ENCODE measurements around the gene MGLL. TPM values are rescaled to one million over a fixed set of nuclear protein-coding genes. Genes with fewer than 3 reads are reported as not detected.

Gene MGLL
- total RNA-seq, 1 experiment from 2014 or later = 6.8 TPM

DNA sequence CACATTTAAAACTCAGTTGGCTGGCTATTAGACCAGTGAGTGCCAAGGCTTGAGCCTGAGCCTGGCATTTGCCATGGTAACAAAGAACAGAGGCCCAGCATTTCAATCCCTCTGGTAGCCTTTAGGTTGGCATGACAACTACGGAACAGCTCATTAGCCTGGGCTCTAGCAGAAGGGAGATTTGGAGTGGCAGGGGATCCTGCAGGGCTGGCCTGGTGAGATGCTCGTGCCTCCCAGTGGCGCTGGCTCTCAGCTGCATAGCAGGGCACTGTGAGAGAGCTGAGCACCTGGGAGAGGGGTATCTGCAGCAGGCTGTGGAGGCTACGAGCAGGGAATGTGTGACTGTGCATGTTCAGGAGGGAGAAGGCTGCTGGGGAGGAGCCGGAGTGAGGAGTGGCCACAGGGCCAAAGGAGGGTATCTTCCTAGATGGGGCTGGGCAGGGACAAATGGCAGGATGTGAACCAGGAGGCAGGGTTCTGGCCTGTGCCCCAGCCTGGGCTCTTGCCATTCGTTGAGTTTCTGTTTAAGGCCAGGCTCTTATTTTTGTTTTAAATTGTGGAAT, 155.1 kb downstream of the MGLL start (continued):
- TF ChIP-seq JUND (IDR thresholded peaks at IDR 0.05) = no peak
- no peak for TF ChIP-seq TCF7L2 (IDR thresholded peaks at IDR 0.05; ENCODE audit: borderline replicate concordance, extremely low read depth, insufficient read depth, insufficient read length)

DNA sequence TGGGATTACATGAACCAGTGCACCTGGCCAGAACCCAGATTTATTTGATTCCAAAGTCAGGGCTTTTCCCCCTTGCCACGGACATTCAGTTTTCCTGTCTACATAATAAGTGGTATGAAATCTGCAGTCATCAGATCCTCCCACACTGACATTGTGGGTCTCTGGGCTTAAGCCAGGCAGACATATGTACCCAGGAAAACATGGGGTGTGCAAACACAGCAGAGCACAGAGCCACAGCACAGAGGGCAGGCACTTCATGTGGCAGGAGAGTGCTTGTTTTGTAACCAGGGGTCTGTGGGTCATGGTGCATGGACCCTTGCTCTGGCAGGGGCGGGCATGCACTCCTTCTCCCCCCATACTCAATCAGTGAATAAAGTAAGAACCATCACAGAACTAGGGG, 155.6 kb downstream of the MGLL start:
- Histone ChIP-seq H3K79me2 (ENCODE audit: insufficient read depth, low read length) (no peaks in the 10 kb centered on the region), H4K20me1 (ENCODE audit: insufficient read depth) (no peaks in the 10 kb centered on the region), H3K4me1 (ENCODE audit: control insufficient read depth in 1 of 2, insufficient read depth in 2 of 2, low read length in 2 of 2) (peaks cover 0 to 4% of the 10 kb centered on the region in 2 experiments; a peak in 1 of 4 replicates), H3K4me3 (replicated peaks in 1 of 2; ENCODE audit: low read depth in 1 of 2, low read length in 2 of 2) (no peak overlapping the region), H3K27me3 (ENCODE audit: insufficient read depth, low read length) (no peaks in the 10 kb centered on the region), H3K27ac (ENCODE audit: low read depth, low read length) (no peak overlapping the region), H3K4me2 (ENCODE audit: low read length) (no peak overlapping the region), H3K36me3 (ENCODE audit: control insufficient read depth in 1 of 2, insufficient read depth in 2 of 2, low read length in 2 of 2) (no peaks in the 10 kb centered on the region), H3K9ac (ENCODE audit: low read length) (no peak overlapping the region), H3K9me2 (ENCODE audit: insufficient read depth) (no peaks in the 10 kb centered on the region), H3K9me3 (ENCODE audit: control insufficient read depth in 1 of 2, insufficient read depth in 1 of 2, low read depth in 1 of 2, low read length in 2 of 2) (no peaks in the 10 kb centered on the region), H2AFZ (ENCODE audit: low read depth, low read length, poor library complexity, severe bottlenecking) (no peak overlapping the region)
- no peak for DNase-seq (ENCODE audit: low read depth, low spot score)
- ChIA-PET RAD21 (ENCODE audit: low non-redundant PET in 1 of 2, low total read pairs in 2 of 2, uncharacterized antibody in 2 of 2, unreplicated experiment in 2 of 2) (no interaction called here), POLR2A (no interaction called here), CTCF (no interaction called here)
- TF ChIP-seq CBX3 (IDR thresholded peaks at IDR 0.05; ENCODE audit: low read depth) (no peak), FOSL1 (IDR thresholded peaks at IDR 0.05; ENCODE audit: low read depth) (no peak), CEBPB (IDR thresholded peaks at IDR 0.05; ENCODE audit: low read depth) (no peak), EZH2phosphoT487 (IDR thresholded peaks at IDR 0.05; ENCODE audit: borderline replicate concordance) (no peak), POLR2AphosphoS5 (IDR thresholded peaks at IDR 0.05; ENCODE audit: low read depth, low read length) (no peak), SRF (IDR thresholded peaks at IDR 0.05; ENCODE audit: low read depth) (no peak), JUND (IDR thresholded peaks at IDR 0.05) (no peak), EGR1 (IDR thresholded peaks at IDR 0.05; ENCODE audit: low read depth) (no peak), TCF7L2 (IDR thresholded peaks at IDR 0.05; ENCODE audit: borderline replicate concordance, extremely low read depth, insufficient read depth, insufficient read length) (no peak), YY1 (IDR thresholded peaks at IDR 0.05; ENCODE audit: extremely low read depth, insufficient replicate concordance, low read depth, low read length) (no peak), SP1 (IDR thresholded peaks at IDR 0.05; ENCODE audit: low read depth) (no peak), RAD21 (IDR thresholded peaks at IDR 0.05; ENCODE audit: low read depth) (no peak), SIN3A (IDR thresholded peaks at IDR 0.05; ENCODE audit: low read depth) (no peak), ZNF274 (IDR thresholded peaks at IDR 0.05; ENCODE audit: low read depth, low read length) (no peak)
- TF ChIP-seq, protein P1, sequence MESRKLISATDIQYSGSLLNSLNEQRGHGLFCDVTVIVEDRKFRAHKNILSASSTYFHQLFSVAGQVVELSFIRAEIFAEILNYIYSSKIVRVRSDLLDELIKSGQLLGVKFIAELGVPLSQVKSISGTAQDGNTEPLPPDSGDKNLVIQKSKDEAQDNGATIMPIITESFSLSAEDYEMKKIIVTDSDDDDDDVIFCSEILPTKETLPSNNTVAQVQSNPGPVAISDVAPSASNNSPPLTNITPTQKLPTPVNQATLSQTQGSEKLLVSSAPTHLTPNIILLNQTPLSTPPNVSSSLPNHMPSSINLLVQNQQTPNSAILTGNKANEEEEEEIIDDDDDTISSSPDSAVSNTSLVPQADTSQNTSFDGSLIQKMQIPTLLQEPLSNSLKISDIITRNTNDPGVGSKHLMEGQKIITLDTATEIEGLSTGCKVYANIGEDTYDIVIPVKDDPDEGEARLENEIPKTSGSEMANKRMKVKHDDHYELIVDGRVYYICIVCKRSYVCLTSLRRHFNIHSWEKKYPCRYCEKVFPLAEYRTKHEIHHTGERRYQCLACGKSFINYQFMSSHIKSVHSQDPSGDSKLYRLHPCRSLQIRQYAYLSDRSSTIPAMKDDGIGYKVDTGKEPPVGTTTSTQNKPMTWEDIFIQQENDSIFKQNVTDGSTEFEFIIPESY (IDR thresholded peaks at IDR 0.05; ENCODE audit: extremely low read depth, insufficient replicate concordance, low read length) = no peak
- TF ChIP-seq, protein P2, sequence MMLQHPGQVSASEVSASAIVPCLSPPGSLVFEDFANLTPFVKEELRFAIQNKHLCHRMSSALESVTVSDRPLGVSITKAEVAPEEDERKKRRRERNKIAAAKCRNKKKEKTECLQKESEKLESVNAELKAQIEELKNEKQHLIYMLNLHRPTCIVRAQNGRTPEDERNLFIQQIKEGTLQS (IDR thresholded peaks at IDR 0.05) = no peak
- TF ChIP-seq, protein P3, sequence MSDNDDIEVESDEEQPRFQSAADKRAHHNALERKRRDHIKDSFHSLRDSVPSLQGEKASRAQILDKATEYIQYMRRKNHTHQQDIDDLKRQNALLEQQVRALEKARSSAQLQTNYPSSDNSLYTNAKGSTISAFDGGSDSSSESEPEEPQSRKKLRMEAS (IDR thresholded peaks at IDR 0.05) = no peak
- TF ChIP-seq, protein P4, sequence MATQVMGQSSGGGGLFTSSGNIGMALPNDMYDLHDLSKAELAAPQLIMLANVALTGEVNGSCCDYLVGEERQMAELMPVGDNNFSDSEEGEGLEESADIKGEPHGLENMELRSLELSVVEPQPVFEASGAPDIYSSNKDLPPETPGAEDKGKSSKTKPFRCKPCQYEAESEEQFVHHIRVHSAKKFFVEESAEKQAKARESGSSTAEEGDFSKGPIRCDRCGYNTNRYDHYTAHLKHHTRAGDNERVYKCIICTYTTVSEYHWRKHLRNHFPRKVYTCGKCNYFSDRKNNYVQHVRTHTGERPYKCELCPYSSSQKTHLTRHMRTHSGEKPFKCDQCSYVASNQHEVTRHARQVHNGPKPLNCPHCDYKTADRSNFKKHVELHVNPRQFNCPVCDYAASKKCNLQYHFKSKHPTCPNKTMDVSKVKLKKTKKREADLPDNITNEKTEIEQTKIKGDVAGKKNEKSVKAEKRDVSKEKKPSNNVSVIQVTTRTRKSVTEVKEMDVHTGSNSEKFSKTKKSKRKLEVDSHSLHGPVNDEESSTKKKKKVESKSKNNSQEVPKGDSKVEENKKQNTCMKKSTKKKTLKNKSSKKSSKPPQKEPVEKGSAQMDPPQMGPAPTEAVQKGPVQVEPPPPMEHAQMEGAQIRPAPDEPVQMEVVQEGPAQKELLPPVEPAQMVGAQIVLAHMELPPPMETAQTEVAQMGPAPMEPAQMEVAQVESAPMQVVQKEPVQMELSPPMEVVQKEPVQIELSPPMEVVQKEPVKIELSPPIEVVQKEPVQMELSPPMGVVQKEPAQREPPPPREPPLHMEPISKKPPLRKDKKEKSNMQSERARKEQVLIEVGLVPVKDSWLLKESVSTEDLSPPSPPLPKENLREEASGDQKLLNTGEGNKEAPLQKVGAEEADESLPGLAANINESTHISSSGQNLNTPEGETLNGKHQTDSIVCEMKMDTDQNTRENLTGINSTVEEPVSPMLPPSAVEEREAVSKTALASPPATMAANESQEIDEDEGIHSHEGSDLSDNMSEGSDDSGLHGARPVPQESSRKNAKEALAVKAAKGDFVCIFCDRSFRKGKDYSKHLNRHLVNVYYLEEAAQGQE (IDR thresholded peaks at IDR 0.05; ENCODE audit: low read depth) = no peak
- no TSS peak for BruUV-seq (replicated peaks)
- intact Hi-C loops (cut with micrococcal nuclease) = no loop called here
- ATAC-seq = no peak
